Measurements from ENCODE around the gene EDN1. TPM values are rescaled to one million over a fixed set of nuclear protein-coding genes. Genes with fewer than 3 reads are reported as not detected.

EDN1 gene
- total and polyA plus RNA-seq, 10 of the 15 experiments (the other 5 are each of a cell fraction or from before 2014, with no cell fraction given), result 2.0 to 6.6 (median 3.1) TPM

- RAD21 ChIA-PET (ENCODE audit: unreplicated experiment), result interaction anchor here (0.5 to 10.0 kb wide), 36 partner anchors 8 to 713 kb away, joined by 3 to 384 read pairs (median 8); no protein-coding TSS in a partner anchor
- SMC1A ChIA-PET (ENCODE audit: uncharacterized antibody, unreplicated experiment), result interaction anchor here (0.6 to 7.4 kb wide), 44 partner anchors 9 to 1049 kb away, joined by 3 to 382 read pairs (median 6); no protein-coding TSS in a partner anchor
- no peak for DNase-seq (ENCODE audit: low read depth, low spot score)
- H3K27me3 ChIP-seq (replicated peaks in 1 of 2; ENCODE audit: control insufficient read depth in 2 of 2, insufficient read depth in 2 of 2, low read length in 1 of 2), result no peaks in the 10 kb centered on the region
- CTCF ChIA-PET, result interaction anchor here (0.8 to 8.6 kb wide), 38 partner anchors 8 to 705 kb away, joined by 3 to 403 read pairs (median 9); no protein-coding TSS in a partner anchor
- no peak overlapping the region; the same call in 1 of the 2 replicates for H3K4me2 ChIP-seq (ENCODE audit: control insufficient read depth, insufficient read depth)
- H3K4me1 ChIP-seq (ENCODE audit: control insufficient read depth, insufficient read depth, low read length), result peaks cover 8% of the 10 kb centered on the region
- H3K27ac ChIP-seq (ENCODE audit: control insufficient read depth, insufficient read depth), result no peak overlapping the region
- H3K79me2 ChIP-seq (ENCODE audit: control insufficient read depth, insufficient read depth, low read length), result peaks cover 13% of the 10 kb centered on the region
- intact Hi-C loops (cut with micrococcal nuclease; ENCODE audit: unreplicated experiment), result loop anchor here (1.0 to 10.0 kb wide), 6 partner anchors 138 to 671 kb away; no protein-coding TSS in a partner anchor
- no TSS peak for BruUV-seq (replicated peaks)
- no peaks in the 10 kb centered on the region for H3K36me3 ChIP-seq (ENCODE audit: control insufficient read depth in 2 of 2, insufficient read depth in 2 of 2, low read length in 1 of 2)
- ATAC-seq, result no peak
- H3K9ac ChIP-seq (ENCODE audit: control insufficient read depth, insufficient read depth, low read length), result no peak overlapping the region
- POLR2A ChIA-PET, result interaction anchor here (1.2 to 4.3 kb wide), 3 partner anchors 9 to 634 kb away, joined by 3 to 27 read pairs (median 15); no protein-coding TSS in a partner anchor
- no peak for FAIRE-seq
- TF ChIP-seq ZNF622 (IDR thresholded peaks at IDR 0.05) (no peak), IRF4 (IDR thresholded peaks at IDR 0.05; ENCODE audit: low read depth, low read length) (no peak), SIN3A (IDR thresholded peaks at IDR 0.05; ENCODE audit: low read depth, low read length) (no peak), SP1 (IDR thresholded peaks at IDR 0.05; ENCODE audit: low read depth, low read length) (no peak), TBL1XR1 (IDR thresholded peaks at IDR 0.05; ENCODE audit: low read depth, low read length) (no peak)
- TF ChIP-seq, protein P1, sequence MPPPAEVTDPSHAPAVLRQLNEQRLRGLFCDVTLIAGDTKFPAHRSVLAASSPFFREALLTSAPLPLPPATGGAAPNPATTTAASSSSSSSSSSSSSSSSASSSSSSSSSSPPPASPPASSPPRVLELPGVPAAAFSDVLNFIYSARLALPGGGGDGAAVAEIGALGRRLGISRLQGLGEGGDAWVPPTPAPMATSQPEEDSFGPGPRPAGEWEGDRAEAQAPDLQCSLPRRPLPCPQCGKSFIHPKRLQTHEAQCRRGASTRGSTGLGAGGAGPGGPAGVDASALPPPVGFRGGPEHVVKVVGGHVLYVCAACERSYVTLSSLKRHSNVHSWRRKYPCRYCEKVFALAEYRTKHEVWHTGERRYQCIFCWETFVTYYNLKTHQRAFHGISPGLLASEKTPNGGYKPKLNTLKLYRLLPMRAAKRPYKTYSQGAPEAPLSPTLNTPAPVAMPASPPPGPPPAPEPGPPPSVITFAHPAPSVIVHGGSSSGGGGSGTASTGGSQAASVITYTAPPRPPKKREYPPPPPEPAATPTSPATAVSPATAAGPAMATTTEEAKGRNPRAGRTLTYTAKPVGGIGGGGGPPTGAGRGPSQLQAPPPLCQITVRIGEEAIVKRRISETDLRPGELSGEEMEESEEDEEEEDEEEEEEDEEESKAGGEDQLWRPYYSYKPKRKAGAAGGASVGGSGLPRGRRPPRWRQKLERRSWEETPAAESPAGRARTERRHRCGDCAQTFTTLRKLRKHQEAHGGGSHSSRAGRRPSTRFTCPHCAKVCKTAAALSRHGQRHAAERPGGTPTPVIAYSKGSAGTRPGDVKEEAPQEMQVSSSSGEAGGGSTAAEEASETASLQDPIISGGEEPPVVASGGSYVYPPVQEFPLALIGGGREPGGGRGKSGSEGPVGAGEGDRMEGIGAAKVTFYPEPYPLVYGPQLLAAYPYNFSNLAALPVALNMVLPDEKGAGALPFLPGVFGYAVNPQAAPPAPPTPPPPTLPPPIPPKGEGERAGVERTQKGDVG (CRISPR knock-in tag; IDR thresholded peaks at IDR 0.05), result no peak
- in situ Hi-C loops (cut with MboI), result no loop called here
- 60% methylated on average over 3 of the region's 3 CpGs for WGBS (ENCODE audit: insufficient coverage, insufficient replicate concordance, low lambda C conversion rate, missing lambda C conversion rate)
- H2AFZ ChIP-seq (ENCODE audit: control insufficient read depth, low read depth, low read length), result no peak overlapping the region; the same call in 1 of the 2 replicates
- H3K4me3 ChIP-seq, result peak overlapping the region; percentile 88; the same call in 1 of the 2 replicates
- no peaks in the 10 kb centered on the region for H3K9me3 ChIP-seq (replicated peaks; ENCODE audit: control insufficient read depth, insufficient read depth, low read length)
- no peaks in the 10 kb centered on the region for H4K20me1 ChIP-seq (ENCODE audit: control insufficient read depth, insufficient read depth)
Observed at GRCh38 chr6:12288914-12289313, 1.2 kb upstream of the EDN1 start.
